Endothelial cell of umbilical vein (primary cell): ENCODE data around the gene APLP2. TPM values are rescaled to one million over a fixed set of nuclear protein-coding genes. Genes with fewer than 3 reads are reported as not detected.

Source experiments
- BruUV-seq: library from RNA; stranded (reverse); fragments of 400-500 nt; replicated peaks from 2 replicates; lab custom pipeline; 2021; lab: Mats Ljungman, UMichigan
- CTCF ChIA-PET: fragments of 300-600, 350-600 bp; sonication (Branson Sonifier 250); formaldehyde crosslinking; loops from one replicate; lab custom pipeline; 2021; ENCODE audit warnings: antibody characterized with exemption, inconsistent platforms; lab: Charles Lee
- POLR2A ChIA-PET: fragments of 300-600, 350-600 bp; sonication (Branson Sonifier 250); formaldehyde crosslinking; loops from one replicate; lab custom pipeline; 2021; ENCODE audit warnings: antibody characterized with exemption, inconsistent platforms; lab: Charles Lee
- DNase-seq: peaks from one replicate; pipeline ENCODE4 v3.0.0-alpha.2; 2011; ENCODE audit warnings: low read depth, low spot score
- FAIRE-seq: peaks from 2 replicates; lab custom pipeline; 2011; peaks lifted over from hg19 to GRCh38; lab: Jason Lieb, UNC
- H2AFZ ChIP-seq: 2 replicates; pipeline ENCODE4 v1.6.0; 2012; ENCODE audit warnings: low read depth, low read length, control low read depth, inconsistent platforms
- H3K27ac ChIP-seq: 2 replicates; pipeline ENCODE4 v1.5.1; 2011; ENCODE audit warnings: low read depth, mild to moderate bottlenecking, control low read depth, low read length, moderate library complexity; ENCODE audit not compliant: insufficient read depth
- H3K27me3 ChIP-seq, 2 experiments: 2 replicates each; pipeline versions ENCODE4 v1.6.0 to v1.6.1; 2011; ENCODE audit warnings: low read length in 2 of 2, mixed read lengths in 1 of 2; ENCODE audit not compliant: control insufficient read depth in 2 of 2, insufficient read depth in 2 of 2
- H3K36me3 ChIP-seq, 2 experiments: 2 replicates in 1 of 2; 3 replicates in 1 of 2; pipeline ENCODE4 v1.5.1; 2011; ENCODE audit warnings: low read length in 2 of 2, mild to moderate bottlenecking in 1 of 2, moderate library complexity in 1 of 2; ENCODE audit not compliant: control insufficient read depth in 2 of 2, insufficient read depth in 2 of 2; ENCODE audit errors: extremely low read depth in 1 of 2
- H3K4me1 ChIP-seq: 3 replicates; pipeline ENCODE4 v1.5.1; 2011; ENCODE audit warnings: mild to moderate bottlenecking, low read length; ENCODE audit not compliant: control insufficient read depth, insufficient read depth; ENCODE audit errors: extremely low read depth
- H3K4me2 ChIP-seq: 2 replicates; pipeline ENCODE4 v1.6.1; 2011; ENCODE audit warnings: low read length, control low read depth, mixed read lengths; ENCODE audit not compliant: insufficient read depth
- H3K4me3 ChIP-seq, 3 experiments: fragments of 200-600 bp in 1 of 3; sonication (generic), shearing (Covaris generic) in 1 of 3; replicated peaks in 1 of 3; 2 replicates each; pipeline ENCODE4 v1.5.1; 2011 to 2016; ENCODE audit warnings: control low read depth in 3 of 3, low read length in 3 of 3, mild to moderate bottlenecking in 2 of 3, inconsistent platforms in 1 of 3, low read depth in 1 of 3, moderate library complexity in 1 of 3; ENCODE audit not compliant: insufficient read depth in 1 of 3
- H3K79me2 ChIP-seq: 2 replicates; pipeline ENCODE4 v1.6.0; 2012; ENCODE audit warnings: low read length, inconsistent platforms; ENCODE audit not compliant: control insufficient read depth, insufficient read depth
- H3K9ac ChIP-seq: replicated peaks from 2 replicates; pipeline ENCODE3; 2011; ENCODE audit warnings: low read length, control low read depth; ENCODE audit not compliant: insufficient read depth; ENCODE audit errors: extremely low read depth
- H3K9me1 ChIP-seq: replicated peaks from 3 replicates; pipeline ENCODE4 v1.6.0; 2011; ENCODE audit warnings: mild to moderate bottlenecking, low read length; ENCODE audit not compliant: control insufficient read depth, insufficient read depth; ENCODE audit errors: extremely low read depth
- H3K9me3 ChIP-seq: replicated peaks from 2 replicates; pipeline ENCODE4 v1.5.1; 2012; ENCODE audit warnings: low read length, inconsistent platforms; ENCODE audit not compliant: control insufficient read depth, insufficient read depth
- H4K20me1 ChIP-seq: replicated peaks from 2 replicates; pipeline ENCODE3; 2011; ENCODE audit warnings: mild to moderate bottlenecking, low read length; ENCODE audit not compliant: control insufficient read depth, insufficient read depth; ENCODE audit errors: extremely low read depth
- CTCF ChIP-seq, 2 donors: IDR thresholded peaks; 1 replicate in 1 of 2; 2 replicates in 1 of 2; pipeline ENCODE4 v1.5.1; 2011; ENCODE audit warnings: low read length in 2 of 2, mild to moderate bottlenecking in 2 of 2, moderate library complexity in 2 of 2, control low read depth in 1 of 2, inconsistent platforms in 1 of 2, low read depth in 1 of 2; ENCODE audit not compliant: insufficient read depth in 1 of 2; ENCODE audit errors: extremely low read depth in 1 of 2
- EZH2 ChIP-seq: IDR thresholded peaks from 2 replicates; pipeline ENCODE4 v1.6.1; 2012; ENCODE audit warnings: borderline replicate concordance, low read depth, mild to moderate bottlenecking, moderate library complexity, low read length, inconsistent platforms; ENCODE audit not compliant: severe bottlenecking
- FOS ChIP-seq: IDR thresholded peaks from 2 replicates; pipeline ENCODE4 v1.6.1; 2011; ENCODE audit warnings: mild to moderate bottlenecking, low read length, moderate library complexity, borderline replicate concordance; ENCODE audit not compliant: insufficient read depth
- GATA2 ChIP-seq: IDR thresholded peaks from 2 replicates; pipeline ENCODE4 v1.7.0; 2011; ENCODE audit warnings: low read depth, mild to moderate bottlenecking, moderate library complexity, mixed read lengths, low read length; ENCODE audit not compliant: insufficient read length, insufficient read depth
- JUN ChIP-seq: IDR thresholded peaks from 2 replicates; pipeline ENCODE4 v1.6.1; 2011; ENCODE audit warnings: borderline replicate concordance, low read depth; ENCODE audit not compliant: insufficient read length, insufficient read depth
- MYC ChIP-seq: IDR thresholded peaks from one replicate; pipeline ENCODE4 v1.6.1; 2011; ENCODE audit warnings: mild to moderate bottlenecking, low read depth, low read length
- POLR2A ChIP-seq: IDR thresholded peaks from 2 replicates; pipeline ENCODE4 v1.6.1; 2012; ENCODE audit warnings: low read depth, mild to moderate bottlenecking, control low read depth, low read length
- POLR2AphosphoS5 ChIP-seq: IDR thresholded peaks from 2 replicates; pipeline ENCODE4 v1.6.1; 2012; ENCODE audit warnings: low read depth, mild to moderate bottlenecking, control low read depth, low read length, moderate library complexity; ENCODE audit not compliant: insufficient read depth
- dilution Hi-C: fragments of 300-500 bp; cut with MboI; formaldehyde crosslinking; loops from one replicate; pipeline ENCODE4 v1.15.0; 2019; ENCODE audit warnings: low sequenced_read_pairs; ENCODE audit not compliant: extremely low pct_ligation_motif_present
- intact Hi-C: fragments of 100-400 bp; cut with micrococcal nuclease; formaldehyde crosslinking; loops from one replicate; pipeline ENCODE4 v1.10.0; 2022
- polyA plus RNA-seq, 4 experiments: library from polyadenylated mRNA; depleted of rRNA in 3 of 4; stranded (reverse) in 3 of 4; unstranded in 1 of 4; fragments of >200 nt; gene quantifications; 2 replicates each; pipeline versions ENCODE4 v1.2.1 to v1.2.3, GENCODE V29; 2011 to 2012; ENCODE audit warnings: missing spikeins in 1 of 4
- total RNA-seq: library from RNA; stranded (reverse); gene quantifications from 2 replicates; pipeline ENCODE4 v1.2.3, GENCODE V29; 2021
- TF ChIP-seq, protein P1 (sequence below): IDR thresholded peaks from 2 replicates; pipeline ENCODE4 v1.6.1; 2011; ENCODE audit not compliant: insufficient read depth, insufficient read length

Gene APLP2
- total and polyA plus RNA-seq, 2 donors (not counting 3 experiments of a cell fraction or from before 2014, with no cell fraction given) = 493 to 543 TPM

DNA sequence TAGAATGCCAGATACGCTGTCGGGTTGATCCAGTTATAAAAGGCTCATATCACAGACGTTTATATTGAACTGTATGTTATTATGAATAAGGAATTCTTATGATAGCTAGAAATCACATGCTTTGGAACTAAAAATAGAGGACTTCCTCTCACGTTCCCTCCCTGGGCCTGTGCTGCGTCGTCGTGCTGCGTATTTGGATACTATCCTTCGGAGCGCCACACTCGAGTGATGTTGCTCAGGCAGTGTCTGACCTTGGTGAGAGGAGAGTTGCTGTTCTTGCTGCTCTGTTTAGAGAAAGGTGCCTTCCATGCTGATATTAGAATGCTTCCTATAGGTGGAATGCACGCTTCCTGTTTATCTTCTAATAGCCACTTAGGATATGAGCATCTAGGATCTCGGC lies 69.7 kb downstream of the APLP2 start:
- H3K4me1 ChIP-seq = no peaks in the 10 kb centered on the region
- DNase-seq (no peak), FAIRE-seq (no peak)
- H3K36me3 ChIP-seq = peaks cover 22 to 42% of the 10 kb centered on the region in 2 experiments
- H3K4me3 ChIP-seq = no peak overlapping the region
- no peak overlapping the region for H3K9ac ChIP-seq
- BruUV-seq = no TSS peak
- ChIA-PET POLR2A (interaction anchor here (0.6 kb wide), 1 partner anchor 1032 kb away, joined by 5 read pairs; no protein-coding TSS in a partner anchor), CTCF (interaction anchor here (1.1 kb wide), 1 partner anchor 214 kb away, joined by 4 read pairs; no protein-coding TSS in a partner anchor)
- H3K79me2 ChIP-seq = peaks cover 7% of the 10 kb centered on the region
- H2AFZ ChIP-seq = no peak overlapping the region
- H3K9me3 ChIP-seq = no peaks in the 10 kb centered on the region
- no peaks in the 10 kb centered on the region for H3K9me1 ChIP-seq
- H3K27ac ChIP-seq = no peak overlapping the region
- no peaks in the 10 kb centered on the region for H3K27me3 ChIP-seq
- intact Hi-C loops = no loop called here
- dilution Hi-C loops = no loop called here
- no peak overlapping the region for H3K4me2 ChIP-seq
- TF ChIP-seq CTCF (IDR thresholded peaks at IDR 0.05; ENCODE audit: extremely low read depth in 1 of 2, insufficient read depth in 1 of 2, low read depth in 1 of 2, low read length in 2 of 2) (no peak), MYC (no peak), POLR2A (no peak), JUN (no peak), EZH2 (no peak), GATA2 (no peak), POLR2AphosphoS5 (no peak), FOS (no peak)
- TF ChIP-seq, protein P1, sequence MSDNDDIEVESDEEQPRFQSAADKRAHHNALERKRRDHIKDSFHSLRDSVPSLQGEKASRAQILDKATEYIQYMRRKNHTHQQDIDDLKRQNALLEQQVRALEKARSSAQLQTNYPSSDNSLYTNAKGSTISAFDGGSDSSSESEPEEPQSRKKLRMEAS = no peak
- no peaks in the 10 kb centered on the region for H4K20me1 ChIP-seq
